Tibial nerve (tissue), 4 donors: ENCODE measurements around the gene HUWE1. TPM values are rescaled to one million over a fixed set of nuclear protein-coding genes. Genes with fewer than 3 reads are reported as not detected.

ENCODE experiments used
- DNase-seq, 2 donors: peaks; one replicate each; pipeline ENCODE4 v3.0.0-alpha.2; 2019; ENCODE audit warnings: low spot score in 2 of 2
- H3K27ac ChIP-seq, 4 donors: fragments of 200-600 bp; sonication (generic) in 3 of 4; one replicate each; pipeline ENCODE4 v1.5.1; 2017 to 2019; ENCODE audit warnings: mild to moderate bottlenecking in 1 of 4
- H3K27me3 ChIP-seq, 2 donors: fragments of 200-600 bp; sonication (generic) in 1 of 2; one replicate each; pipeline versions ENCODE4 v1.5.1 to v1.6.0; 2017 to 2019
- H3K36me3 ChIP-seq, 3 donors: fragments of 200-600 bp; sonication (generic); one replicate each; pipeline ENCODE4 v1.5.1; 2018 to 2019
- H3K4me1 ChIP-seq, 4 donors: fragments of 200-600 bp; sonication (generic) in 3 of 4; one replicate each; pipeline ENCODE4 v1.5.1; 2017 to 2019
- H3K4me3 ChIP-seq, 4 donors: fragments of 200-600 bp; sonication (generic) in 3 of 4; one replicate each; pipeline ENCODE4 v1.5.1; 2017 to 2019; ENCODE audit warnings: mild to moderate bottlenecking in 1 of 4, moderate library complexity in 1 of 4
- H3K9me3 ChIP-seq, 4 donors: fragments of 200-600 bp; sonication (generic) in 3 of 4; one replicate each; pipeline ENCODE4 v1.5.1; 2017 to 2019
- EP300 ChIP-seq, 2 donors: sonication (generic); formaldehyde crosslinking; IDR thresholded peaks; one replicate each; pipeline ENCODE4 v1.6.1; 2017; ENCODE audit warnings: antibody characterized with exemption in 2 of 2, mild to moderate bottlenecking in 1 of 2
- POLR2A ChIP-seq, 2 donors: fragments of 450-650 bp; IDR thresholded peaks; one replicate each; pipeline ENCODE4 v1.6.1; 2017; ENCODE audit warnings: antibody characterized with exemption in 2 of 2, mild to moderate bottlenecking in 2 of 2, moderate library complexity in 2 of 2
- WGBS, 2 donors: methylation state at CpG; one replicate each; pipeline ENCODE4 v1.1.5; 2018; 5-methylcytosine and 5-hydroxymethylcytosine counted together
- total RNA-seq, 4 donors: library from RNA; depleted of rRNA; stranded (reverse); fragments of >200 nt; gene quantifications; one replicate each; pipeline ENCODE4 v1.1.0, GENCODE V29; 2016
- TF ChIP-seq, protein P1 (sequence below), 5 experiments: fragments of 200-600 bp in 3 of 5; fragments of 450-650 bp in 2 of 5; sonication (generic) in 3 of 5; IDR thresholded peaks; one replicate each; pipeline ENCODE4 v1.5.1; 2016 to 2019; ENCODE audit warnings: antibody characterized with exemption in 5 of 5, mild to moderate bottlenecking in 3 of 5, moderate library complexity in 2 of 5

HUWE1 gene
- total RNA-seq, 4 donors from 2014 or later, result 104 to 141 (median 119) TPM

DNA sequence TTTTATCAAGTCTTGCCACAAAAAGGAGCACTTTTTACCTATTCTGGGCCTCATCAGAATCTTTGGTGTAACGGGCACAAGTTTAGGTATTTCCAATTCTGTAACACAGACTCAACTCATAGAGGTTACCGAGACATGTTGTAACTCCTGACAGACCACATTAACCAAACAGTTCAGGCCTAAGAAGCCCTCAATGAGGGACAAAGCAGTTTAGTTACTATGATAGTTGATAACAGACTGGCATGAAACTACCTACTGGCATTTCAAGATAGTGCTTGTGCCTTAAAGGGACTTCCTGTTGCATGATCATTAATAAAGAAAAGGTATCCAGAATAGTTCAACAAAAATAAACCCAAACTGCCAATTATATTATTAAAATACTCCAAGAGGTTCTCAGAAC lies 64.1 kb downstream of the HUWE1 start:
- Histone ChIP-seq H3K4me1 (no peaks in the 10 kb centered on the region), H3K27ac (no peak overlapping the region), H3K27me3 (no peaks in the 10 kb centered on the region), H3K9me3 (no peaks in the 10 kb centered on the region), H3K4me3 (no peak overlapping the region), H3K36me3 (peaks cover 0 to 51% (median 0%) of the 10 kb centered on the region in 3 donors)
- 85 to 95% methylated on average over 2 of the region's 2 CpGs for WGBS, 2 donors
- no peak for DNase-seq
- TF ChIP-seq EP300 (IDR thresholded peaks at IDR 0.05), result no peak
- TF ChIP-seq, protein P1, sequence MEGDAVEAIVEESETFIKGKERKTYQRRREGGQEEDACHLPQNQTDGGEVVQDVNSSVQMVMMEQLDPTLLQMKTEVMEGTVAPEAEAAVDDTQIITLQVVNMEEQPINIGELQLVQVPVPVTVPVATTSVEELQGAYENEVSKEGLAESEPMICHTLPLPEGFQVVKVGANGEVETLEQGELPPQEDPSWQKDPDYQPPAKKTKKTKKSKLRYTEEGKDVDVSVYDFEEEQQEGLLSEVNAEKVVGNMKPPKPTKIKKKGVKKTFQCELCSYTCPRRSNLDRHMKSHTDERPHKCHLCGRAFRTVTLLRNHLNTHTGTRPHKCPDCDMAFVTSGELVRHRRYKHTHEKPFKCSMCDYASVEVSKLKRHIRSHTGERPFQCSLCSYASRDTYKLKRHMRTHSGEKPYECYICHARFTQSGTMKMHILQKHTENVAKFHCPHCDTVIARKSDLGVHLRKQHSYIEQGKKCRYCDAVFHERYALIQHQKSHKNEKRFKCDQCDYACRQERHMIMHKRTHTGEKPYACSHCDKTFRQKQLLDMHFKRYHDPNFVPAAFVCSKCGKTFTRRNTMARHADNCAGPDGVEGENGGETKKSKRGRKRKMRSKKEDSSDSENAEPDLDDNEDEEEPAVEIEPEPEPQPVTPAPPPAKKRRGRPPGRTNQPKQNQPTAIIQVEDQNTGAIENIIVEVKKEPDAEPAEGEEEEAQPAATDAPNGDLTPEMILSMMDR (IDR thresholded peaks at IDR 0.05), result no peak
- no peak for TF ChIP-seq POLR2A (IDR thresholded peaks at IDR 0.05)

DNA sequence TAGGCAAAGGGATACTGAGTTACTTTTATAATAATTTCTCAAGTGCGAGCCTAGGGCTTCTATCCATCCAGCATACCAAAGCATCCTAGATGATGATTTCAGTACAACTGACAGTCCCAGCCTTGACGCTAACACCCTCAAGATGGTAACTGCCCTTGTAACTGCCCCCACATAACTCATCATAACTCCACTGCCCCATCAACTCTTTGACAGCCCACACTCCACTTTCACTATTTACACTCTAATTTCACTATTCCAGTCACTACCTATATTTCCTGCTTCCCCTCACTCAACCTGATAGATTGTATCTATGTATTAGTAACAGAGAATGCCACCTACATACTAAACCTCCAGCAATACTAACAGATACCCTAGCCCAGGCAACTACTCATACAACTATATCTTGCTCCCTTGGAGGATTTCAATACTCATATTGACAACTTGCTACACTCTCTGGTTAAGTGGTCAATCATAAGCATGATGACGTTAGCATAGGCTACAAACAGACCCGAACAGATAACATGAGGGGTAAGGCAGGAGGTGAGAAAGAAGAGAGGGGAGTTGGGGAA lies 65.0 kb downstream of the HUWE1 start:
- Histone ChIP-seq H3K4me1 (no peaks in the 10 kb centered on the region), H3K36me3 (peaks cover 0 to 50% (median 0%) of the 10 kb centered on the region in 3 donors), H3K27me3 (no peaks in the 10 kb centered on the region)

DNA sequence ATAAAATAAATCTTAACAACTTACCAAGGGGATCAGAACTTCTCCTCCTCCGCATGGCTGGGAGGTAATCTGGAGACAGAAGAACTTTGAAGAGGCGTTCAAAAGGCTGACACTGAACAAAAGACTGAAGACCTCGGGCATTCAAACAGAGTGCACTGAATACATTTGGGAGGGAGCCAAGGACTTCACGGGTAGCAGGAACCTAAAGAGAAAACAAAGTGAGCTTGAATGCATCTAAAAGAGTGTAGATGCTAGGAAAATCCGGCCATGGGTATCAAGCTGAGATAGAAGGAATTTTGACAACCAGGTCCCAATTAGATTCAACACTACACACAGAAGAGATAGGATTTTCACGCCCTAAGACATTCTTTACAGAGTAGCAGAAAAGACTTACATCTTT lies 69.6 kb downstream of the HUWE1 start:
- no peak overlapping the region for H3K4me3 ChIP-seq
- TF ChIP-seq, protein P1 (IDR thresholded peaks at IDR 0.05), result no peak
- no peak for TF ChIP-seq EP300 (IDR thresholded peaks at IDR 0.05)
- no peaks in the 10 kb centered on the region for H3K27me3 ChIP-seq
- 64 to 69% methylated on average over 6 of the region's 6 CpGs for WGBS, 2 donors
- DNase-seq, result no peak
- no peaks in the 10 kb centered on the region for H3K9me3 ChIP-seq
- no peak overlapping the region for H3K27ac ChIP-seq
- H3K36me3 ChIP-seq, result peaks cover 0 to 54% (median 0%) of the 10 kb centered on the region in 3 donors
- H3K4me1 ChIP-seq, result no peaks in the 10 kb centered on the region

More for the DNA sequence above, 65.0 kb downstream of the HUWE1 start:
- H3K9me3 ChIP-seq, result no peaks in the 10 kb centered on the region
- H3K27ac ChIP-seq, result no peak overlapping the region
- WGBS, 2 donors, result 69 to 93% methylated on average over 4 of the region's 4 CpGs
- H3K4me3 ChIP-seq, result no peak overlapping the region
- no peak for DNase-seq
- TF ChIP-seq EP300 (IDR thresholded peaks at IDR 0.05) (no peak), POLR2A (IDR thresholded peaks at IDR 0.05) (no peak)
- TF ChIP-seq, protein P1 (IDR thresholded peaks at IDR 0.05), result no peak

DNA sequence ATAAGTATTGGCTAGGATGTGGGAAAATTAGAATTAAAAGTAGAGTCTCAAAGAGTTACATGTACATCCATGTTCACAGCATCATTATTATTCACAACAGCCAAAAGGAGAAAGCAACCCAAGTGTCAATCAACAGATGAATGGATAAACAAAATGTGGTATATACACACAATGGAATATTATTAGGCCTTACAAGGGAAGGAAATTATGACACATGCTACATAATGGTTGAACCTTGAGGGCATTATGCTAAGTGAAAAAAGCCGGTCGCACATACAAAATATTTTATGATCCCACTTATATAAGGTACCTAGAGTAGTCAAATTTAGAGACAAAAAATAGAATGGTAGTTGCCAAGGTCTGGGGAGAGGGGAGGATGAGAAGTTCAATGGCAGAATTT lies 80.1 kb downstream of the HUWE1 start:
- DNase-seq, result no peak
- Histone ChIP-seq H3K27me3 (peaks cover 0 to 8% of the 10 kb centered on the region in 2 donors), H3K36me3 (peaks cover 0 to 56% (median 0%) of the 10 kb centered on the region in 3 donors), H3K4me1 (no peaks in the 10 kb centered on the region), H3K27ac (no peak overlapping the region), H3K4me3 (no peak overlapping the region), H3K9me3 (no peaks in the 10 kb centered on the region)
- whole genome bisulfite sequencing, 2 donors, result 85 to 94% methylated on average over 2 of the region's 2 CpGs
- TF ChIP-seq POLR2A (IDR thresholded peaks at IDR 0.05) (no peak), EP300 (IDR thresholded peaks at IDR 0.05) (no peak)
- TF ChIP-seq, protein P1 (IDR thresholded peaks at IDR 0.05), result no peak

DNA sequence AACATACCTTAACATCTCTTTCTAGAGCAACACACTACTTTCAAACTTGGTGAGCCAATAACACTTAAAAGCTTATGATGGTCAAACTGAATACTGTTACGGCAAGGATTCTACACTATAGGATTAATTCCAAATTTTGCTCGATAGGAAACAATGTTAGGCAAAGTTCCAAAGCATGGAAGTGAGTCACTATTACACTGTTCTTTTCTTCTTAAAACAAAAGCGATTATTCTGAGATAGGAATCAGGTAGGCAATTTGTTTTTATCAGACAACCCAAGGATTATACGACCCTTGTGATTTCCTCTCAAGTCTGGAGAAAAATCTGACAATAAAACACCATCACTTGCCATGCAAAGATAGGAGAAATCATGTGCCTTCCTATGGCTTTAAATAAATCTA lies 81.5 kb downstream of the HUWE1 start:
- Histone ChIP-seq H3K27me3 (peaks cover 0 to 11% of the 10 kb centered on the region in 2 donors), H3K4me3 (no peak overlapping the region), H3K27ac (no peak overlapping the region), H3K36me3 (peaks cover 0 to 62% (median 0%) of the 10 kb centered on the region in 3 donors), H3K4me1 (no peaks in the 10 kb centered on the region), H3K9me3 (no peaks in the 10 kb centered on the region)
- TF ChIP-seq EP300 (IDR thresholded peaks at IDR 0.05), result no peak
- TF ChIP-seq POLR2A (IDR thresholded peaks at IDR 0.05), result no peak
- TF ChIP-seq, protein P1 (IDR thresholded peaks at IDR 0.05), result no peak
- DNase-seq, result no peak
- WGBS, 2 donors, result 51 to 60% methylated on average over 4 of the region's 4 CpGs
